Measurements from ENCODE around the gene C5orf34.

C5orf34 gene

DNA sequence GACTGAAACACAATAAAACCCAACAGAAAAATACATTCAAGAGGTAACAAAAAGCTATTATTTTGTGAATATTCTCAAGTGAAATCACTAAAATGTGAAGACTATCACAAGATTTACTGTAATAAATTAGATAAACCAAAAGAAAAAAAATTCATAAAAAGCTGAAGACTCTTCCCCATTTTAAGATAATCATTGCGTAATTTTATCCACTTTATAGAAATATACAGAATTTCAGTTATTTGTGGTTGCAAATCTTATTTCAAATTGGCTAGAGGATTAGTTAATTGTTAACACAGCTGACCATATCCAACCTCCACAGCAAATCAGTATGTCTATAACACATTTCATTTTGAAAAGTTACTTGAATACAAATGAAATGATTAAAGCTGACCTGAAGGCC lies 23.6 kb downstream of the C5orf34 start:
- Histone ChIP-seq H3K4me2 (ENCODE audit: low read length) (no peak overlapping the region), H3K79me2 (ENCODE audit: insufficient read depth, low read length) (no peaks in the 10 kb centered on the region), H3K9ac (ENCODE audit: low read length) (no peak overlapping the region), H3F3A (ENCODE audit: insufficient read depth, low read length) (no peaks in the 10 kb centered on the region), H3K9me2 (ENCODE audit: low read depth, low read length) (no peaks in the 10 kb centered on the region), H3K4me1 (ENCODE audit: insufficient read depth, low read length, severe bottlenecking) (no peaks in the 10 kb centered on the region), H3K4me3 (ENCODE audit: low read depth, low read length, poor library complexity, severe bottlenecking) (no peak overlapping the region), H2AFZ (ENCODE audit: low read length) (no peak overlapping the region), H3K36me3 (ENCODE audit: insufficient read depth, low read length) (peaks cover 49% of the 10 kb centered on the region), H4K20me1 (ENCODE audit: insufficient read depth, low read length) (no peaks in the 10 kb centered on the region), H3K27ac (ENCODE audit: low read depth, low read length, poor library complexity, severe bottlenecking) (no peak overlapping the region), H3K9me3 (ENCODE audit: low read length) (no peaks in the 10 kb centered on the region), H3K27me3 (ENCODE audit: insufficient read depth, low read length) (no peaks in the 10 kb centered on the region)
- TF ChIP-seq, protein P1, sequence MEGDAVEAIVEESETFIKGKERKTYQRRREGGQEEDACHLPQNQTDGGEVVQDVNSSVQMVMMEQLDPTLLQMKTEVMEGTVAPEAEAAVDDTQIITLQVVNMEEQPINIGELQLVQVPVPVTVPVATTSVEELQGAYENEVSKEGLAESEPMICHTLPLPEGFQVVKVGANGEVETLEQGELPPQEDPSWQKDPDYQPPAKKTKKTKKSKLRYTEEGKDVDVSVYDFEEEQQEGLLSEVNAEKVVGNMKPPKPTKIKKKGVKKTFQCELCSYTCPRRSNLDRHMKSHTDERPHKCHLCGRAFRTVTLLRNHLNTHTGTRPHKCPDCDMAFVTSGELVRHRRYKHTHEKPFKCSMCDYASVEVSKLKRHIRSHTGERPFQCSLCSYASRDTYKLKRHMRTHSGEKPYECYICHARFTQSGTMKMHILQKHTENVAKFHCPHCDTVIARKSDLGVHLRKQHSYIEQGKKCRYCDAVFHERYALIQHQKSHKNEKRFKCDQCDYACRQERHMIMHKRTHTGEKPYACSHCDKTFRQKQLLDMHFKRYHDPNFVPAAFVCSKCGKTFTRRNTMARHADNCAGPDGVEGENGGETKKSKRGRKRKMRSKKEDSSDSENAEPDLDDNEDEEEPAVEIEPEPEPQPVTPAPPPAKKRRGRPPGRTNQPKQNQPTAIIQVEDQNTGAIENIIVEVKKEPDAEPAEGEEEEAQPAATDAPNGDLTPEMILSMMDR (IDR thresholded peaks at IDR 0.05; ENCODE audit: low read length): no peak
- TF ChIP-seq EZH2 (IDR thresholded peaks at IDR 0.05; ENCODE audit: borderline replicate concordance, low read length): no peak

DNA sequence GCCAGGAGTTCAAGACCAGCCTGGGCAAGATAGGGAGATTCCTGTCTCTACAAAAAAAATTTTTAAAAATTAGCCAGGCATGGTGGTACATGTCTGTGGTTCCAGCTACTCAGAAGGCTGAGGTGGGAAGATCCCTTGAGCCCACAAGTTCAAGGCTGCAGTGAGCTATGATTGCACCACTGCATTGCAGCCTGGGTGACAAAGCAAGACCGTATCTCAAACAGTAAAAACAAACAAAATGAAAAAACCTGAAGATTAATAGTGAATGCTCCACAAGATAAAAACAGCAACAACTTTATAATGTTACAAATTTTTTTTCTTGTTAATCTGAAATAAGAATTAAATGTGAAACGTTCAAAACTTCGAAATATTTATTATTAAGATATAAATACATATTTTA lies 28.6 kb downstream of the C5orf34 start:
- Histone ChIP-seq H3K36me3 (ENCODE audit: insufficient read depth, low read length) (peaks cover 37% of the 10 kb centered on the region), H3K4me3 (ENCODE audit: low read depth, low read length, poor library complexity, severe bottlenecking) (no peak overlapping the region), H3K4me1 (ENCODE audit: insufficient read depth, low read length, severe bottlenecking) (peaks cover 27% of the 10 kb centered on the region), H3K79me2 (ENCODE audit: insufficient read depth, low read length) (peaks cover 11% of the 10 kb centered on the region; the same call in 1 of the 2 replicates), H3K9ac (ENCODE audit: low read length) (no peak overlapping the region), H2AFZ (ENCODE audit: low read length) (no peak overlapping the region), H3K4me2 (ENCODE audit: low read length) (no peak overlapping the region), H3K9me2 (ENCODE audit: low read depth, low read length) (no peaks in the 10 kb centered on the region), H3K27ac (ENCODE audit: low read depth, low read length, poor library complexity, severe bottlenecking) (no peak overlapping the region), H3K9me3 (ENCODE audit: low read length) (no peaks in the 10 kb centered on the region), H3K27me3 (ENCODE audit: insufficient read depth, low read length) (no peaks in the 10 kb centered on the region), H4K20me1 (ENCODE audit: insufficient read depth, low read length) (no peaks in the 10 kb centered on the region), H3F3A (ENCODE audit: insufficient read depth, low read length) (no peaks in the 10 kb centered on the region)
- TF ChIP-seq, protein P1 (IDR thresholded peaks at IDR 0.05; ENCODE audit: low read length): no peak
- TF ChIP-seq EZH2 (IDR thresholded peaks at IDR 0.05; ENCODE audit: borderline replicate concordance, low read length): no peak

DNA sequence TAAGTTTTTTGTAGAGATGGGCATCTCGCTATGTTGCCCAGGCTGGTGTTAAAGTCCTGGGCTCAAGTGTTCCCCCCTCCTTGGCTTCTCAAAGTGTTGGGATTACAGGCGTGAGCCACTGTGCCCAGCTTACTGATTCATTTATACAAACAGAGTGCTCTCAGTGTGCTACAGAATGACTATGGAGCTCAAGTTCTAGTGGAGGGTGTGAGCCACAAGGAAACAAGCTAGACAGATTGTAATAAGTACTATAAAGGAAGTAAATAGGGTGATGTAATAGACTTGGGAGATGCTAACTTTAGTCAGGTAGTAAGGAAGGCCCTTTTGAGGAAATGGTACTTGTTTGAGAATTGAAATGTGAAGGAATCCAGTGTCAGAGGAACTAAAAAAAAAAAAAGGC lies 29.5 kb downstream of the C5orf34 start:
- no peak overlapping the region for H2AFZ ChIP-seq (ENCODE audit: low read length)
- no peak overlapping the region for H3K9ac ChIP-seq (ENCODE audit: low read length)
- no peaks in the 10 kb centered on the region for H3F3A ChIP-seq (ENCODE audit: insufficient read depth, low read length)
- no peak overlapping the region for H3K4me2 ChIP-seq (ENCODE audit: low read length)
- TF ChIP-seq, protein P1 (IDR thresholded peaks at IDR 0.05; ENCODE audit: low read length): no peak
- TF ChIP-seq EZH2 (IDR thresholded peaks at IDR 0.05; ENCODE audit: borderline replicate concordance, low read length): no peak
- no peaks in the 10 kb centered on the region for H3K27me3 ChIP-seq (ENCODE audit: insufficient read depth, low read length)
- no peaks in the 10 kb centered on the region for H3K9me2 ChIP-seq (ENCODE audit: low read depth, low read length)
- H3K27ac ChIP-seq (ENCODE audit: low read depth, low read length, poor library complexity, severe bottlenecking): no peak overlapping the region
- no peak overlapping the region for H3K4me3 ChIP-seq (ENCODE audit: low read depth, low read length, poor library complexity, severe bottlenecking)
- no peaks in the 10 kb centered on the region for H4K20me1 ChIP-seq (ENCODE audit: insufficient read depth, low read length)
- H3K4me1 ChIP-seq (ENCODE audit: insufficient read depth, low read length, severe bottlenecking): peaks cover 27% of the 10 kb centered on the region
- H3K36me3 ChIP-seq (ENCODE audit: insufficient read depth, low read length): peaks cover 28% of the 10 kb centered on the region
- H3K9me3 ChIP-seq (ENCODE audit: low read length): no peaks in the 10 kb centered on the region
- peaks cover 11% of the 10 kb centered on the region; the same call in 1 of the 2 replicates for H3K79me2 ChIP-seq (ENCODE audit: insufficient read depth, low read length)

All from OCI-LY1 (cell line).